Measurements from ENCODE around the gene LSM3.

DNA sequence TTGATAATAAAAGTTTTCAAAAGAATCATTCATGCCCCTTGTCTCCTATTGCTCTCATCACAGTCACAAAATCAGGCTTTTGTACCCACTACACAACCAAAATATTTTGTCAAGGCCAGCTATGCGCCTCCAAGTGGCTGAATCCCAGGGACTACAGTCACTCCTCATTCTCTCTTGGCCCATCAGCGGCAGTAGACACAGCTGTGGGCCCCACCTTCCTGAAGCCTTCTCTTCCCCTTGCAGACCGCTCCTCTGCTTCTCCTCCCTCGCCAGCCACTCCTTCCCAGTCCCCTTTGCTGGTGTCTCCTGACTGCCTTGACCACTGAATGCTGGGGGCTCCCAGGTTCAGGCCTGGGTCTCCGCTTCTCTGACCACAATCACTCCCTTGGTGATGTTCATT is 52.1 kb downstream of the LSM3 start:
- no peak for TF ChIP-seq POLR2A (IDR thresholded peaks at IDR 0.05; ENCODE audit: low read length)
- no peak for TF ChIP-seq GATA1 (IDR thresholded peaks at IDR 0.05; ENCODE audit: low read depth, low read length)

Measured in erythroblast (primary cell).